Measurements from ENCODE around the gene REST.

GRCh38 chr4:56978750-56979303 lies 71.1 kb downstream of the REST start, which contains the start of gene POLR2B:
- TF ChIP-seq USF2 (IDR thresholded peaks at IDR 0.05; ENCODE audit: borderline replicate concordance, low read depth, low read length) (no peak), PBX3 (IDR thresholded peaks at IDR 0.05) (no peak), CTCF (IDR thresholded peaks at IDR 0.05) (no peak), MAX (IDR thresholded peaks at IDR 0.05; ENCODE audit: low read depth) (peak; percentile 79), RFX5 (IDR thresholded peaks at IDR 0.05; ENCODE audit: low read length) (no peak), RCOR1 (IDR thresholded peaks at IDR 0.05; ENCODE audit: low read length) (0 out of 2 replicates have a peak, but pooled peaks have one; percentile 32), POLR2AphosphoS5 (IDR thresholded peaks at IDR 0.05; ENCODE audit: low read depth, low read length) (peak; percentile 94), REST (IDR thresholded peaks at IDR 0.05; ENCODE audit: low read depth, low read length) (peak; percentile 43; the same call in 1 of the 2 replicates), EP300 (IDR thresholded peaks at IDR 0.05; ENCODE audit: borderline replicate concordance in 1 of 2, low read depth in 1 of 2, low read length in 1 of 2) (no peak), RAD21 (IDR thresholded peaks at IDR 0.05; ENCODE audit: low read length) (no peak), FOSL2 (IDR thresholded peaks at IDR 0.05; ENCODE audit: borderline replicate concordance, low read depth) (no peak), FOXM1 (IDR thresholded peaks at IDR 0.05; ENCODE audit: low read depth) (no peak), TAF1 (IDR thresholded peaks at IDR 0.05; ENCODE audit: borderline replicate concordance, low read depth, low read length) (peak; percentile 73; the same call in 1 of the 2 replicates)
